AG20443 (cell line): Measurements from ENCODE around the gene SPRYD4.
"Not testable (repeated sequence)": the region's sequence is repeated elsewhere in the genome, so short reads cannot be mapped to it uniquely, and the experiment has no call there.

Experiments used
- DNase-seq: peaks from one replicate; pipeline ENCODE4 v3.0.0; 2012; ENCODE audit warnings: low spot score, mixed read lengths

The SPRYD4 gene

DNA sequence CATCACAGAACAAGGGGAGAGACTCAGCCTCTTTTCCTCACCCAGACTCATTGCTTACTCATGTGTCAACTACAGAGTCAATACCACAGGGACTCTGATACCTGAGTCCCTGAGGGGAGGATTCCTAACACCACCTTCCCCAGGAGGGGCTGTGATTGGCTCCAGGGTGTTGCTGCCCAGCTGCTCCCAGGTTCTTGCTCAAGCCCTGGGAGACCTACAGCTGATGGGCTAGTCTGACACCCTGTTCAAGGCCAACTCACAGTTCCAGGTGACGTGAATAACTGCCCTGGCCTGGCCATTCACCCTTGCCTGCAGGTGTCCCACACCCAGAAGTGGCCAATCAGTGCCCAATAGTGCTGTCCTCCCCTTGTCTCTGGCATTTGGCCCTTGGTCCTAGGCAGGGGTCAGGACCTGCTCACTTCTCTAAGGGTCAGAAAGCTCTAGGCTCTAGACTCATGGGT lies 8.6 kb downstream of the SPRYD4 start:
- DNase-seq, result no peak

DNA sequence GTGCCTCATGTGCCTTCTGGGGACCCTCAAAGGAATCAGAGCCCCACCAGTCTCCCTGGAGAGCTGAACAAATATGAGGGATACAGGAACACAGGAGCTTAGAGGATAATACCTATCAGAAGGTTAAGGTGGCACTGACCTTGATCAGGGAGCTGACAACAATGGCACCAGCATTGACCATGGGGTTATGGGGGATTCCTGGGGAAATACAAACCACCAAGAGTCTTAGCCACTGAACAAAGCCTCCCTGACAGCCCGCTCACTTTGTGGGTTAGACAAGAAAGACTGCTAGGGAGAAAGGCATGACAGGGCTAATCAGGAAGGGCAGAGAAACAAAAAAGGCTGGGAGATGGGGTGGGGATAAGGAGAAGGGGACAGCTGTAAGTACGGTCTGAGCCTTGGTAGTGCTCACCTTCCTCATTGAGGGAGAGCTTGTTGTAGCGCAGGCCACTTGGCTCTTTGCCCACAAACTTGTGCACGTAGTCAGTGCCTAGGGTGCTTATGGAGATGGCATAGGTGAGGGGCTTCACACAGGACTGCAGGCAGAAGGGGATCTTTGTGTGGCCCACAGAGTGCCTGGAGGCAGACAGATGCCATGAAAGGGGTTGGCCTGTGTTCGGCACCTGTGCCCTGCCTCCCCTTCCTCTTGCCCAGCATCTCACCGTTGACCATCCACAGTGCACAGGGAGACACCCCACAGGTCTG lies 9.3 kb downstream of the SPRYD4 start:
- no peak for DNase-seq

DNA sequence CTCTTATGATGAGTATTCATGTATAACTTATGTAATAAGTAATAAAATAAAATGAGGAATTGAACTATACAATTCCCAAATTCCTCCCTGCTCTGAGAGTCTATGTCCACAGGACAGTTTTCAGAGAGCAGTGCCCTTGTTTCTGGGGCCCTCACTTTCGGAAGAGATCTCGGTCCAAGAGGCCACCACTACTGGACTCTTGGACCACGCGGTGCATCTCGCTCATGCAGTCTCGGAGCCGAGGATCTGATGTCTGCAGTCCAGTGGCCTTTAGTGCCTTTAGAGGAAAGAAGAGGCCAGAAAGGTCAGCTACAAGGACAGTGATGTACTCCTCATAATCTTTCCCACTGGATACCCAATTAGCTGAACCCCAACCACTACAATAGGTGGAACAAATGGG lies 11.2 kb downstream of the SPRYD4 start:
- no peak for DNase-seq

DNA sequence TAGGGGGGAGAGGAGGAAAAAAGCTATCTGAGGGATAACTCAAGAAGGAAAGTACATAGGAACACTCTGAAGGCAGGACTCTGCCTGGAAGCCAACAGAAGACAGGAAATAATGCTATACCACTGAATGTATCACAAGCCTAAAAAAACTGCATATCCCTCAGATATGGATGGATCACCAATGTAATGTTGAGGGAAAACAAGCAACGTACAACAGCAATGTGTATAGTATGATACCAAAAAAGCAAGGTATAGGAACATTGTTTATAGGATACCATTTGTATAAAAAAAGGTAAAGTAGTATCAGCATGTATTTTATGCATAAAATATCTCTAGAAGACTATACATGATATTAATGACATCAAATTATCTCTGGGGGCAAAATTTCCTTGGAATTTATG lies 16.2 kb downstream of the SPRYD4 start:
- no peak for DNase-seq

DNA sequence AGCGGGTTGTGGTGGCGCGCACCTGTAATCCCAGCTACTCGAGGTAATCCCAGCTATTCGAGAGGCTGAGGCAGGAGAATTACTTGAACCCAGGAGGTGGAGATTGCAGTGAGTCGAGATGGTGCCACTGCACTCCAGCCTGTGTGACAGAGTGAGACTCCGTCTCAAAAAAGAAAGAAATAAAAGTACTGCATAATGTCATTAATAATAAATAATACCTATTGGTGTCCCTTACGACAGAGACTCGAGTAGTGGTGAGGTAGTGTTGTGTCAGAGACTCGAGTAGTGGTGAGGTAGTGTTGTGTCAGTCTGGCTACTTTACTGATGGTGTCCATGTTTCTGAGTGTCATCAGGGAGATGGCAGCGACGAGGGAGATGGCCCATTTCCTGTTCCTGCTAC lies 18.3 kb downstream of the SPRYD4 start:
- DNase-seq, result no peak

DNA sequence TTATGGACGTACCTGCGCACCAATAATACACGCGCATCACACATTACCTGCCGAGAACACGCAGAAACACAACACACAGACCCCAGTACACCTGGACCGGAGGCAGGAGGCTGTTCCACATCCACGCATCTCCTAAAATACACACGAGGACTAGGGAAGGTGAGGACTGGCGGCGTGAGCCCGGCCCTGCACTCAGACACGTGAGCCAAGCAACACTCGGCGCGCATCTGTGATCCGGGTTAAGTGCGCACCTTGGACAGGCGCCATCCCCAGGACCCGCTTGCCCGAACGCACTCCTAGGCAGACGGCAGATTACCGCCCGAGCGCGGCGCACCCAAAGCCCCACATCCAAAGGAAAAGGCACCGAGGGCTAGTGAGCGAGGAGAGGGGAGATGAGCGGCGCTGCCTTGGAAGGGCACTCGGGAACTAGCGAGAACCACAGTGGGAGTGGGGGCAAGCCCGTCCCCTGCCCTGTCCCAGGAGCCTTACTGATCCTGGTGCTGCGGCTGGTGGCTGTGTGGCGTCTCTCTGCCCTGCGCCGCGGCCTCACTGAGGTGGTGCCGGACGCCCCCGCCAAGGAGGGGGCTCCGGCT lies 19.2 kb downstream of the SPRYD4 start:
- DNase-seq, result peak; percentile 36

DNA sequence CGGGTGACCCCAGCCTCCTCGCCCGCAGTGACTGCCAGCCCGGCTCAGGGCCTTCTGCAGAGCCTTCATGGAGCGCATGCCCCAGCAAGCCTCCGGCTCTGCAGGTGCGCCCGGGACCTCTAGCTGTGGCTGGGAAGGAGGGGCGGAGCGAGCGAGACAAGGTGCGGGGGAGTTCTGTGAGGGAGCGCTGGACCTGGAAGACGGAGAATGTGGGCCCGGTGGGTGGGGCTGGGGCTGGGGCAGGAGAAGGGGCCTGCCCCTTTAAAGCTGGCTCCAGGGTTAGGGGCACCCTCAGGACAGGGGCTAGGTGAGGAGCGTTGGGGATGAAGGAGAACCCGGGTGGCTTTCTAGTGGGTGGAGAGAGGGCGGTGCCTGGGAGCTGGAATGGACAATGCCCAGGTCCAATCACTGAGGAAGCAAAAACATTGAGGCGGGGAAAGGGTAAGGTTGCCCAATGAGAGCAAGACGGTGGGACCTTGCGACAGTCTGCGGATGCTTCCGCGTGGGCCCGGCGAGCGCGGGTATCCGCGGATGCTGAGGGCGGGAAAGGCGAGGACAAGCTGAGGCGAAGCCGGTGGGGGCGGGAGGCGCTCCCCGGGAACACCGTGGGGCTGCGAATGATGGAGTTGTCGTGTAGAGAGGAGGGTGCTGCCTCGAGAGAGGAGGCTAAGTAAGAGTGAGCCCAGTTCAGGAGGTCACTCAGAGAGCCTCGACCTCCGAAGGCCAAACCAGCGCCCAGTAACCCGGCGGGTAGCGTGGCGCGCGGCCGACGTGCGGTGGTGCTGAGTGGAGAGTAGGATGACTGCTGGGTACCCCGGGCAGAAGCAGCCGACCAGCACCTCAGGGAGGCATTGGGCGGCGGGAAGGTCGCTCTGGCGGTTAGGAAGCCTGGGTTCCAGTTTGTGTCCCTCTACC lies 19.9 kb downstream of the SPRYD4 start, which contains the start of gene GLS2:
TSS of gene GLS2 (minus strand) at position 121 of the 915 bp plus-strand sequence. CDS start at position 78, 43 bp downstream.
- peak; percentile 93 for DNase-seq

DNA sequence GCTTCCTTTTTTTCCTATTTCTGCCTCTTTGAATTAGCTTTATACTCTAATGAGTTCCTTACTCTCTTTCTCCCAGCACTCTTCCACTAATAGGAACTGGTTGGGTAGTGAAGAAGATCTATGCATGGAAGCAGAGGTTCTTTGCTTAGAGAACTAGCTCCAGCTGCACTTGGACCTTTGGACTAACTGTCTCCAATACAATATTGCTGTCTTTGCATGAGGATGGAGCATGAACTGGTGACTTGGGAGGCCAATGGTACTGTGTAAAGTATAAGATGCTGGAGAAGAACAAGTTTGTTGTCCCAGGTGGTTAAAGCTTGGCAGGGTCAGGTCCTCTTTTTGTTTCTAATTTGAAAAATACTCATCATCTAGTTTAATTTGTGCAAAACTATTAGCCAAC lies 22.0 kb downstream of the SPRYD4 start:
- no peak for DNase-seq

DNA sequence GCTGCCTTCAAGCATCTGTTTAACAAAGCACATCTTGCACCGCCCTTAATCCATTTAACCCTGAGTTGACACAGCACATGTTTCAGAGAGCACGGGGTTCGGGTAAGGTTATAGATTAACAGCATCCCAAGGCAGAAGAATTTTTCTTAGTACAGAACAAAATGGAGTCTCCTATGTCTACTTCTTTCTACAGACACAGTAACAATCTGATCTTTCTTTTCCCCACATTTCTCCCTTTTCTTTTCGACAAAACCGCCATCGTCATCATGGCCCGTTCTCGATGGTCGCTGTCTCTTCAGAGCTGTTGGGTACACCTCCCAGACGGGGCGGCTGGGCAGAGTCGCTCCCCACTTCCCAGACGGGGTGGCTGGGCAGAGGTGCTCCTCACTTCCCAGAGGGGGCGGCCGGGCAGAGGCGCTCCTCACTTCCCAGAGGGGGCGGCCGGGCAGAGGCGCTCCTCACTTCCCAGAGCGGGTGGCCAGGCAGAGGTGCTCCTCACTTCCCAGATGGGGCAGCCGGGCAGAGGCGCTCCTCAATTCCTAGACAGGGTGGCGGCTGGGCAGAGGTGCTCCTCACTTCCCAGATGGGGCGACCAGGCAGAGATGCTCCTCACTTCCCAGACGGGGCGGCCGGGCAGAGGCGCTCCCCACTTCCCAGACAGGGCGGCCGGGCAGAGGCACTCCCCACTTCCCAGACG lies 25.2 kb downstream of the SPRYD4 start:
- DNase-seq, result not testable (repeated sequence)

DNA sequence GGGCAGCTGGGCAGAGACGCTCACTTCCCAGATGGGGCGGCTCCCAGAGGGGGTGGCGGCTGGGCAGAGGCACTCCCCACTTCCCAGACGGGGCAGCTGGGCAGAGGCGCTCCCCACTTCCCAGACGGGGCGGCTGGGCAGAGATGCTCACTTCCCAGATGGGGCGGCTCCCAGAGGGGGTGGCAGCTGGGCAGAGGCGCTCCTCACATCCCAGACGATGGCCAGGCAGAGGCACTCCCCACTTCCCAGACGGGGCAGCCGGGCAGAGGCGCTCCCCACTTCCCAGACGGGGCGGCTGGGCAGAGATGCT lies 25.7 kb downstream of the SPRYD4 start:
- not testable (repeated sequence) for DNase-seq

DNA sequence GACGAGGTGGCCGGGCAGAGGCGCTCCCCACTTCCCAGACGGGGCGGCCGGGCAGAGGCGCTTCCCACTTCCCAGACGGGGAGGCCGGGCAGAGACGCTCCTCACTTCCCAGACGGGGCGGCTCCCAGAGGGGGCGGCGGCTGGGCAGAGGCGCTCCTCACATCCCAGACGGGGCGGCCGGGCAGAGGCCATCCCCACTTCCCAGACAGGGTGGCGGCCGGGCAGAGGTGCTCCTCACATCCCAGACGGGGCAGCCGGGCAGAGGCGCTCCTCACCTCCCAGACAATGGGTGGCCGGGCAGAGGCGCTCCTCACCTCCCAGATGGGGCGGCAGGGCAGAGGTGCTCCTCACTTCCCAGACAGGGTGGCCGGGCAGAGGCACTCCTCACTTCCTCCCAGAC lies 26.1 kb downstream of the SPRYD4 start:
- not testable (repeated sequence) for DNase-seq

DNA sequence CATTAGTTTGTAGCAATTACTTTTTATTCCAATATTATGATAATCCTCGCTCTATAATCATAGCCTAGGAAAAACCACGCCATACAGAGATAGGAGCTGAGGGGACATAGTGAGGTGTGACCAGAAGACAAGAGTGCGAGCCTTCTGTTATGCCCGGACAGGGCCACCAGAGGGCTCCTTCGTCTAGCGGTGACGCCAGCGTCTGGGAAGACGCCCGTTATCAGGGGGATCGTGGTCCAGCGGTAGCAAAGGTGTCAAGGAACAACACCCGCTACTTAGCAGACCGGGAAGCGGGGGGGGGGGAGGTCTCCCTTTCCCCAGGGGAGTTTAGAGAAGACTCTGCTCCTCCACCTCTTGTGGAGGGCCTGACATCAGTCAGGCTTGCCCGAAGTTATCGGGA lies 28.3 kb downstream of the SPRYD4 start:
- not testable (repeated sequence) for DNase-seq

DNA sequence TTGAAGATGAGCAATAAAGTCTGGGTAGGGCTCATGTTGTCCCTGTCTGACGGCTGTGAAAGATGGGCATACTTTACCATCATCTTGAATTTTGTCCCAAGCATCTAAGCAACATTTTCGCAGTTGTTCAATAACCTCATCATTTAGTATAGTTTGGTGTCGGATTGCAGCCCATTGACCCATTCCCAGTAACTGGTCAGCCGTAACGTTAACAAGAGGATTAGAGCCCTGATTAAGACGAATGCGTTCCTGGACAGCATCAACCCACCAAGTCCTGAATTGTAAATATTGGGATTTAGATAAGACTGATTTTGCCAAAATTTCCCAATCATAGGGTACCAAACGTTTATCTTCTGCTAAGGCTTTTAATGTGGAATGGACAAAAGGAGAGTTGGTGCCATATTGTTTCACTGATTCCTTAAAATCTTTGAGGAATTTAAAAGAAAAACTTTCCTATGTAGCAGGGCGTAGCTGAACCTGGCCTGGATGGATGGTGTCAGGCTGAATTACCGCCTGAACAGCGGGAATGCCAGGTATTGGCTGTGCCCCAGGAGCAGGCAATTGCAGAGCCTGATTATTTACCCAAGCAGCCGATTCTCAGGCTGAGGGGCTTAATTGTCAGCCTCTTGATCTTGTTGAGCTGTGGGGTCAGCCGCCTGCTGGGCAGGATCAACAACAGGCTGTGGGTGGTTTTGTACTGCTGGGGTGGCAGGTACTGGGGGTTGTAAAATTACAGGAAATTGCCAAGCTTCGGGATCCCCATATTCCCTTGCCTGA lies 29.9 kb downstream of the SPRYD4 start:
- not testable (repeated sequence) for DNase-seq

DNA sequence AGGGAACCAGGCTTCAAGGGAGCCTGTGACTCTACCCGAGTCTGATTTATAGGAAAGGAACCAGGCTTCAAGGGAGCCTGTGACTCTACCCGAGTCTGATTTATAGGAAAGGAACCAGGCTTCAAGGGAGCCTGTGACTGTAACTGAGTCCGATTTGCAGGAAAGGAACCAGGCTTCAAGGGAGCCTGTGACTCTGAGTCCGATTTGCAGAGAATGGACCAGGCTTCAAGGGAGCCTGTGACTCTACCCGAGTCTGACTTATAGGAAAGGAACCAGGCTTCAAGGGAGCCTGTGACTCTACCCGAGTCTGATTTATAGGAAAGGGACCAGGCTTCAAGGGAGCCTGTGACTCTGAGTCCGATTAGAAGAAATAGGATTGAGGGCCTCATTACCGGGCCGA lies 31.1 kb downstream of the SPRYD4 start:
- not testable (repeated sequence) for DNase-seq

DNA sequence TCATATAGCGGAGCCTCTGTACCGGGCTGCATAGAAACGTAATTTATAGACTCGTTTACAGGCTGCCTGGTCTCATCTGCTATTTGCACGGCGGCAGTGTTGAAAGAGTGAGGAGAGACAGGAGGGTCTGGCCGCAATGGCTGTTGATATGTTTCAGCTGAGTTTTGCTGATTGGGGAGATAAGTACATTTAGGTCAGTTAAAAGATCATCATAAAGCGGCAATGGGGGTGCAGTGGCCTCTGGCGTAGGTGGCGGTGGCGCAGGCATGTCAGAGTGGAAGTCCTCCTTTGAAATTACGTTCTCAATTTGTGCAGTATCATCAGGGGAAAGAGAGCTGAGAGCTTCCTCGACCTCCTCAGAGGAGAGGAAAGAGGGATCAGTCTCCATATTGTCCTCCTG lies 31.5 kb downstream of the SPRYD4 start:
- not testable (repeated sequence) for DNase-seq

DNA sequence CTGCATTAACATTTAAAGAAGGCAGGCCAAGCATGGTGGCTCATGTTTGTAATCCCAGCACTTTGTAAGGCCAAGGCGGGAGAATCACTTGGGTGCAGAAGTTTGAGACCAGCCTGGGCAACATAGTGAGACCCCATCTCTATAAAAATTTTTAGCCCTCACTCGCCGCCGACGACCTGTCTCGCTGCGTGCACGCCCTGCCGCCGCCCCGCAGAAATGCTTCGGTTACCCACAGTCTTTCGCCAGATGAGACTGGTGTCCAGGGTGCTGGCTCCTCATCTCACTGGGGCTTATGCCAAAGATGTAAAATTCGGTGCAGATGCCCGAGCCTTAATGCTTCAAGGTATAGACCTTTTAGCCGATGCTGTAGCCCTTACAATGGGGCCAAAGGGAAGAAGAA lies 42.4 kb downstream of the SPRYD4 start:
- DNase-seq, result no peak

DNA sequence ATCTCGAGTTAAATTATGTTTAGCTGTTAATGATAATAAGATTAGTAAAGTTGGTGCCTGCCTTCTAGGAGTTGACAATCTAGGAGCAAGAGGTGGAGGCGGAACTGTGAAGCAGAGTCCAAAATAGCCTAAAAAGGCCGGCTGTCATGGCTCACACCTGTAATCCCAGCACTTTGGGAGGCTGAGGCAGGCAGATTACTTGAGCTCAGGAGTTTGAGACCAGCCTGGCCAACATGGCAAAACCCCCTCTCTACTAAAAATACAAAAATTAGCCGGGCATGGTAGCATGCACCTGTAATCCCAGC lies 45.6 kb downstream of the SPRYD4 start:
- DNase-seq, result not testable (repeated sequence)

DNA sequence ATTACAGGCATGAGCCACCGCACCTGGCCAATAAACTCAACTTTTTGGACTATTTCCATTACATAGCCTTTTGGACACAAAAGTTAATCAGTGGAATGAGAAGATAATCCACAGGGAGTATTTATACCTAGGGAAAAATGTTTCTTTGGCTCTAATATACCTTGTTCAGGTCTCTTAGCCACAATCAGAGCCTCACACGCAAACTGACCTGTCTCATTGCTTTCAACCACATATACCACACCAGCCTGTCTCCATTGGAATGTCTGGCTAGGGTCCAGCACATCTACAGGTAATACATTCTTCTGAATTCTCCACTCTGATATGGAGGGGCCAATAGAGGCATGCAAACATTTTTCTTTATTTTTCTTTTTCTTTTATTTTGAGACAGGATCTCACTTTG lies 49.5 kb downstream of the SPRYD4 start:
- no peak for DNase-seq

DNA sequence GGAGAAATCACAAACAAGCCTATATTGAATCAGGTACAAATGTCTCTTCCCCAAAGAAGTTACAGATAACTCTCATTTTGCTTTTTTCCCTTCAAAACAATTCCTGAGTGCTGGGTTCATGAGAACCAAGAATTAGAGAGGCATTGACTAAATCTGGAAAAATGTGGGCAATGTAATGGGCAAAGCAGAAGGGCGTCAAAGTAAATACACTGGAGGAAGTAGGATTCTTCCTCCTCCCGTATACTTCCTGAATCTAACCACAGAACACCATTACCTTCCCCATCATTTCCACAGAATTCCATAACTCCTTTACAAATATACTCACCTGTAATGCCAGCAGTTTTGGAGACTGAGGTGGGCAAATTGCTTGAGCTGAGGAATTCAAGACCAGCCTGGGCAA lies 50.2 kb downstream of the SPRYD4 start:
- DNase-seq, result peak; percentile 29

DNA sequence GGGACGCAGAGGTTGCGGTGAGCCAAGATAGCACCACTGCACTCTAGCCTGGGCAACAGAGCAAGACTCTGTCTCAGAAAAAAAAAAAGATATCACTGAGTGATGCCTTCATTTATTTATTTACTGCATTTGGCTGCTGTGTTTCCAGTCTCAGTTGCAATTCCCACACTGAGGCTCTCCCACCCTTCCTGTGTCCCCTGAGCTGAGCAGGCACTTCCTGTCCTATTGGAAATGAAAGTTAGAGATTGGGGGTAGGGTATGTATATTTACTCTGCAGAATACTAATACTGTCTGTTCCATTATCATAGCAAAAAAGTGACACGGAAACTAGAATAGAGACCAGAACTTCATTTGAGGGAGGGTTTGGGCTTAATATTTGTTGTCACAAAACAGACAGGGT lies 51.7 kb downstream of the SPRYD4 start:
- DNase-seq, result no peak

DNA sequence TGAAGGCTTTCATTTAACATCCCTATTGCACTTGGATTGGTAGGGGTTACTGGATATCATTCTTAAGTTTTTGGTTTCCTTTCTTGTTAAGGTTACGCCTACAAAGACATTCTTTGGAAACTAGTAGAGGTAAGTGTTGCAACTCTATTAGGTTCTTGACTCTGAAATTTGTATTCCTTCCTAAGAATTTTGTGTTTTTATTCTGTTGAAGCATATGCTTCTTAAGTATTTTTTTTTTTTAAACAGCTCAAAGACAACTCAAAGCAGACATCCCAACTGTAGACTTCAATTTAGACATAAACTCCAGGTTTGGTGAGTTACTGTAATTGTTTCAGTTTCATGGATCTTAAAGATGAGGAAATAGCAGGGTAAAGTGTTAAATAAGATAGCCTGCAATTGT lies 52.1 kb downstream of the SPRYD4 start:
- no peak for DNase-seq

DNA sequence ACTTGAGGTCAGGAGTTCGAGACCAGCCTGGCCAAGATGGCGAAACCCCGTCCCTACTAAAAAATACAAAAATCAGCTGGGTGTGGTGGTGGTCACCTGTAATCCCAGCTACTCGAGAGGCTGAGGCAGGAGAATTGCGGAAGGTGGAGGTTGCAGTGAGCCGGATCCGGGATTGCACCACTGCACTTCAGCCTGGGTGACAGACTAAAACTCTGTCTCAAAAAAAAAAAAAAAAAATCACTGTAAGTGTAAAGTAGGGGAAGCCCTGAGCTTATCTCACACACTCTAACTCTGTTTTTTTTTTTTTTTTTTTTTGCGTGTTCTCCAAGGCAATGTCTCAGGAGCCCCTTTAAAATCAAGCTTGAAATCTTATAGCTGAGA lies 52.8 kb downstream of the SPRYD4 start:
- no peak for DNase-seq
